NCI-H2196 (cell line): ENCODE results near the gene SEMA4C.

Experiments used
- DNase-seq: peaks from one replicate; lab custom pipeline; 2025; ENCODE audit not compliant: unreplicated experiment; lab: John Stamatoyannopoulos, UW

SEMA4C gene, protein sequence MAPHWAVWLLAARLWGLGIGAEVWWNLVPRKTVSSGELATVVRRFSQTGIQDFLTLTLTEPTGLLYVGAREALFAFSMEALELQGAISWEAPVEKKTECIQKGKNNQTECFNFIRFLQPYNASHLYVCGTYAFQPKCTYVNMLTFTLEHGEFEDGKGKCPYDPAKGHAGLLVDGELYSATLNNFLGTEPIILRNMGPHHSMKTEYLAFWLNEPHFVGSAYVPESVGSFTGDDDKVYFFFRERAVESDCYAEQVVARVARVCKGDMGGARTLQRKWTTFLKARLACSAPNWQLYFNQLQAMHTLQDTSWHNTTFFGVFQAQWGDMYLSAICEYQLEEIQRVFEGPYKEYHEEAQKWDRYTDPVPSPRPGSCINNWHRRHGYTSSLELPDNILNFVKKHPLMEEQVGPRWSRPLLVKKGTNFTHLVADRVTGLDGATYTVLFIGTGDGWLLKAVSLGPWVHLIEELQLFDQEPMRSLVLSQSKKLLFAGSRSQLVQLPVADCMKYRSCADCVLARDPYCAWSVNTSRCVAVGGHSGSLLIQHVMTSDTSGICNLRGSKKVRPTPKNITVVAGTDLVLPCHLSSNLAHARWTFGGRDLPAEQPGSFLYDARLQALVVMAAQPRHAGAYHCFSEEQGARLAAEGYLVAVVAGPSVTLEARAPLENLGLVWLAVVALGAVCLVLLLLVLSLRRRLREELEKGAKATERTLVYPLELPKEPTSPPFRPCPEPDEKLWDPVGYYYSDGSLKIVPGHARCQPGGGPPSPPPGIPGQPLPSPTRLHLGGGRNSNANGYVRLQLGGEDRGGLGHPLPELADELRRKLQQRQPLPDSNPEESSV

DNA sequence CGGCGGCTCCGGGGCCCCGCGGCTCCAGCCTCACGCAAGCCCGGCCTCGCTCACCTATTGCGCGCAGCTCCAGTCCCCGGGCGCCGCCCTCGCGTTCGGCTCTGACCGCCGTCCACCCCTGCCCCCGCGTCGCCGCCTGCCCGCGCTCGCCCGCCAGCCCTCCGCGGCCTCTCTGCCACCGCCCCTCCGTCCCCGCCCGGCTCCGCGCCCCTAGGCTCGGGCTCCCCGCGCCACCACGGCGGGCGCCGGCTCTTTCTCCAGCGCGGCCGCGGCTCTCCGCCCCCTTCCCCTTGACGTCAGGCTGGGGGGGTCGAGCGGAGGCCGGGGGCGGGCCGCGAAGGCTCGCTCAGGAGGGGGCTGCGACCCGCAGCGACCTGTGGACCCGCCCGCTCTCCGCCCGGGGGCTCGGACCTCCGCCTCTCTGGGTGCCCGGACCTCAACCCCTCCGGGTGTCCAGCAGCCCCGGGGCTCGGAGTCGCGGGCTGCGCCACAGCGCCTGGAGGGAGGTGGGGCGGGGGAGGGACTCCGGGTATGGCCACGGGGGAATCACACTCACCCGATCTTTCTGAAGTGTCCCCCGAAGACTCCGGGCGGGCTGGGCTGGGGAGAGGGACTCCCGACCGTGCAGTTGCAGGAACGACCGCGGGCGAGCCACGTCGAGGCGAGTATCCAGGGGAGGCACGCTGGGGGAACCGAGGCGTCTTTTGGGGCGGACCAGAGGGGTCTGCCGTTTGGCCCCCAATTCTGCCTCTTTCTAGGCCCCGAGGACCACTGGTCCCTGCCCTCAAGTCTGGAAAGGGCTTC lies at the start of gene SEMA4C:
Gene SEMA4C (minus strand): TSS at position 259 of the 804 bp plus-strand sequence. CDS start 2,194 bp downstream, outside the sequence.
- DNase-seq = peak; percentile 46

DNA sequence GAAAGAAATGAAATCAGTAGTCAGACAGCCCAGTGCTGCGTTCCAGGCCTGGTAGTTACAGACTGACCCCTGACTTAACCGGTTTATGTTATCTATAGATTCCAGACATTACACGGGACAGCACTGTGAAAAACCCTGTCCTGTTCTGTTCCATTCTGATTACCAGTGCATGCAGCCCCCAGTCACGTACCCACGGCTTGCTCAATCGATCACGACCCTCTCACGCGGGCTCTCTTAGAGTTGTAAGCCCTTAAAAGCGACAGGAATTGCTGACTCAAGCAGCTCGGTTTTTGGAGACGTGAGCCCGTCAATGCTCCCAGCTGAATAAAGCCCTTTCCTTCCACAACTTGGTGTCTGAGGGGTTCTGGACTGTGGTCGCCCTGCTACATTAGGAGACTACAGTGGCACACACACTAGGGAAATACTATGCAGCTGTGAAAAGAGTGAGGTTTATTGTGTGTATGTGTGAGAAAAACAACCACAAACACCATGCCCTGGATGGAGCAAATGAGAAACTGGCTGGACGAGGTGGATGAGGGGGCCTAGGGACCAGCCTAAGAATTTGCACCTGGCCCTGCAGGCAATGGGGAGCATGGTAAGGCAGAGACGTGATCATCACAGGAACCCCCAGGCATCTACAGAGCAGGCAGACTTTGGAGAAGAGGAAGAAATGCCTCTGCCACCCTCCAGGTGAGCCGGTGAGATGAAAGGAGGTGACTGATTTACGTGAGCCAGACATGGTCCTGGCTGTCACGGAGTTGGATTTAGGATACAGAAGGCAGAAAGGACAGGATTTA lies 49.1 kb upstream of the SEMA4C start:
- no peak for DNase-seq

DNA sequence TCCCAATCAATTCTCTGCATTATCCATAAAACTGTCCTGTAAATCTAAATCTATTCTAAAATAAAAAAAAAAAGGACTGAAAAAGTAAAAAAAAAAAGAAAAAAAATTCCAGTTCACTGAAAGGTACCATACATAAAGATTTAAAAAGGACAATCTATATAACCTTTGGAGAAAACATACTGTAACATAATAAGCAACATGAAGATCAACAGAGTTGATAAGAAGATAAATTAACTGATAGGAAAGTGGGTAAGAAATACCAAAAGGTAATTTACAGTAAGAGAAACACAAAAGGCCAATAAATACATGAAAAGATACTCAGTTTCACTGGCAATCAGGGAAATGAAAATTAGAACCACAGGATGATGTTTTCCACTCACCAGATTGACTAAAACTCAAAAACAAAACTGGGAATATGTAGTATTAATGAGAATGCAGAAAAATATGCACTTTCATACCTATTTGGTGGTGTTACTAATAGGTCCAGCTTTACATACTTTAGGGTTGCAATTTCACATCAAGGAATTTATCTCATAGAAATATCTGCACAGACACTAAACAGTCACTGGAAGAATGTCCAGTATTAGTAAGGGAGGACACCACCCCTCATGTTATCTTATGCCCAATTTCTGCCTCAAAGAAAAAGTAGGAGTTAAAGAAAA lies 48.3 kb upstream of the SEMA4C start:
- no peak for DNase-seq

DNA sequence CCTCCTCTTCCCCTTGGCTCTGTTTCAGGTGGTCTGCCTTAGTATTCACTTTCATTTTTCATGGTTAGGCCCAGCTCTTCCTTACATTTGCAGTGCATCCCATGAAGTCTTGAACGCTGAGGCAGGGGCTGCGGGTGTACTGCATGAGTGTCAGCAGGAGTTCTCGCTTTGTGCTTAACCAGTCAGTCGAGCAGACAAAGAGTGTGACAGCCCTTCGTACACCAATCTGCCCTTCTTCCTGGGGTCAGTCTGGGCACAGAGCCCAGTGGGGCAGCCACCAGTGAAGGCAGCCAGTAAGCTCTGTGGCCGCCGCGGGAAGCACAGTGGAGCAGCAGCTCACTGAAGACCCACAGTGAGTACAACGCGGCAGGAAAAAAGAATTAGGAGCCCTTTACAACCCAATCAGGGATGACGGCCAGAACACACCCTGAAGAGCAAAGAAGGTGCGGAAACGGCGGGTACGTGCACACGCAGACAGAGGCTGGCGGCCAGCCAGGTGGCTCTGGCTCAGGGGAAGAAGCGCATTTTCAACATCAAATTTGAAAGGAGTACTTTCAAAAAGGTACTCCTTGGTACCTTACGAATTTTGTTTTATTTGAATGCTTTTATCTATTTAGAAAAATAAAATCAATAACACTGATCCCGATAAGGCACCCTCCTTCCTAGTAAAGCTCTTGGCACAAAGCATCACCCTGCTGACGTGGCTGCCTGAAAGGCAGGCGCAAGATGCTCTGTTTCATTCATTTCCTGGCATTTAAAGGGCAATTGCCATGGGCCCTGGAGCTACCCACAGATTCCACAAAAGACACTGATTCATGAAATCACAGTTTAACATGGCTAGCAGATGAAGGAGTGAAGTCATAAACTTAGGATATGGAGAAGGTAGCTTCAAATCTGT lies 47.0 kb upstream of the SEMA4C start:
- DNase-seq = no peak

DNA sequence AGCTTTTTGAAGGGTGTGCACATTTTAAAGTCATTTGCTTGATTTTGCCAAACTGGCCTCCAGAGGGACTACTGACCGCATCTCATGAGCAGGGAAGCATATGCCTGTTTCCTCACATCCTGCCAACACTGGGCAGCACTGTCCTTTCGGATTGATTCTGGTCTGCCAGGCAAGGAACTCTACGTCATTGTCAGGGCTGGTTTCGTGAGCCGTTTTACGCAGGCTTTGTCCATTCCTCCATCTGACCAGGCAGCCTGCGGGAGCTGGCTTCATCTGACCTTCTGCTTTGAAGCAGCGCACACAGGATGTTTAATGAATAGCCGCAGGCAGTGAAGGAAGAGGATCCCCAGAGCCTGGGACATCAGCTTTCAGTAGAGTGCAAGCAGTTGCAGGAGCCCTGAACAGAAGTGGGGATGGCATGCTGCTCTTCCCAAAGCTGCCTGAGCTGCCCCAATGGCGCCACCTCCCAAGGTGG lies 46.3 kb upstream of the SEMA4C start:
- DNase-seq = no peak

DNA sequence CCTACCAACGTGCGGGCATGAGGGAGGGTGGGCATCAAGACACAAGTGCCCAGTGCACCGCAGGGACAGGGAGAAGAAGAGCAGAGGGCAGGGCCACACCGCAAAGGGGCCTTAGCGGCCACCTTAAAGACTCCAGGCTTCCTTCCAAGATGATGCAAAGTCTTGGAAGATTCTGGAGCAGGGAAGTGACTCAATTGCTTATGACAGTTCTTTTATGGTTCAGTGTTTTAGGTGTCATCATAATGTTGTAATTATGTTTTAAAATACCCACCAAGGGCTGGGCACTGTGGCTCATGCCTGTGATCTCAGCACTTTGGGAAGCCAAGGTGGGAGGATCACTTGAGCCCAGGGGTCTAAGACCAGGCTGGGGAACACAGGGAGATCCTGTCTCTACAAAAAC lies 44.5 kb upstream of the SEMA4C start:
- DNase-seq = no peak

DNA sequence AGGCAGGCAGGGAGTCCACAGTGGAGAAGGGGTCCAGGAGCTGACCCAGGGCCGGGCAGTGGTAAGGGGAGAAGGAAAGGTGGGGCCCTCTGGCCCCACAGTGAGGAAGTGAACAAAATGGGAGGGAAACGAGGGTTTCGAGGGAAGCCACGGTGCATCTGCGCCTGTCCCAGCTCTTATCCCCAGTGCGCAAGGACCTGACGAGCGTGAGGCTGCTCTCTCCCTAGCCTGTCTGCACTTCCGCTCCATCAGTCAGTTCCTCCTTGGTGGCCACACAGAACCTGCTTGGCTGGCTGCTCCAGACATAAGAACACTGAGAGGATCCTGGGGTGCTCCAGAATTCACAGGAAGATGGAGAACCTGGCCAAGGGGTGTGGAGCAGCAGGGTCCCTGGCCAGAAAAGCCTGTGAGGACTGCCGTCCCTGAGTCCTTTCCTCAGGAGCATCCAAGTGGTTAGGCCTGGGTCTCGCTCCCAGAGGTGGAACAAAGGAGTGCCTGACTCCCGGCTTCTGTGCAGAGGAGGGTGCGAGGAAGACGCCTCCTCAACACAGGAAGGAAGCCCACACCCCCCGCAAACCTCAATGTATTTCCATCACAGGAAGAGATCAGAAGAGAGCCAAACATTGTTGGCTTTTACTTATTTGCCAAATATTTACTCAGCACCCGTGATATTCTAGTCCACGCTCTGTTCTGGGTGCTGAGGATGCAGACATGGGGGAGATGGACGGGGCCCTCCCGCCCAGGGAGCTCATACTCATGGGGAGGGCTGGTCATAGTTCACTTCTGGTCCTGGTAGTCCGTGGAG lies 43.7 kb upstream of the SEMA4C start:
- no peak for DNase-seq

DNA sequence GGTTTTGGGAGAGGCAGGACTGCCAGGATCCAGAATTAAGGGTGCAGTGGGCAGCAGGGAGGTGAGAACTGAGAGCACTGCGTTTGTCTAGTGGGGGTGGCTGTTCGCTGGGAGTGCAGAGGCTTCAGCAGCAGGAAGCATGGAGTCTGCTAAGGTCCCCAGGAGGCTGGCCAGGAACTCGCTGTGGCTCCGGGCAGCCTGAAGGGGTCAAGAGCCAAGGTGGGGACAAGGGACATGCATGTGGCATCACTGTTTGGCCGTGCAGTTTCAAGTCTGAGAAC lies 43.2 kb upstream of the SEMA4C start:
- no peak for DNase-seq

DNA sequence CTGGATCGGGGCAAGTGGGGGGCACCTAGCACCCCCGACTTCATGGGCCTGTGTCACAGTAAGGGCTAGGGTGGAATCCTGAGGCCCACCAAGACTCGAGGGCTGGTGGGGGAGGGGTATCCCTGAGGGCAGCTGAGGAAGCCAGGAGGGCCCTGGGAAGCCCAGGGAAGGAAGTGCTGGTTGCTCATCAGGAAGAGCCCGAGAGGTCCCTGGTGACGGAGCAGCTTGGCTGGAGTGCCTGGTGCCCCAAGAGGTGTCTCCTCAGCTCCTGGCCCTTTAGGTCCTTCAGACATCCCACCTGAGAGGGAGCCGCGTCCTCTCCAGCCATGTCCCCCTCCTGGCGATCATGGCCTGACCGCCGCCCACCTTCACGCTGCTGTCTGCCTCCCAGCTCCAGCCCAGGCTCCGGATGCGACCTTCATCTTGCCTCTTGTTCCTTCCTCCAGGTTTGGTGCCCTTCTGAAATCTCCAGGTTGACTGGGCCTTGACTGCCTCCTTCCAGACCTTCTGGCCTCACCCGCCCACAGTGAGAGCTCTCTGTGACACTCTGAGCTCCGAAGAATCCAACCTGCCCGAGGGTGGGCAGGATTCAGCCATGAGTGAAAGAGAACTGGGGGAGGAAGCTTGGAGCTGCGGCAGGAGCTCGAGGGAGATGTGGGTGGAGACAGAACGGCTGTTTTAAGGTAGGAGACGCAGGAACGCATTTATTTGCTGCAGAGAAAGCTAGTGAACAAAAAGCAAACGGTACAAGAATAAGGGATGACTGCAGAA lies 42.7 kb upstream of the SEMA4C start:
- DNase-seq = no peak

DNA sequence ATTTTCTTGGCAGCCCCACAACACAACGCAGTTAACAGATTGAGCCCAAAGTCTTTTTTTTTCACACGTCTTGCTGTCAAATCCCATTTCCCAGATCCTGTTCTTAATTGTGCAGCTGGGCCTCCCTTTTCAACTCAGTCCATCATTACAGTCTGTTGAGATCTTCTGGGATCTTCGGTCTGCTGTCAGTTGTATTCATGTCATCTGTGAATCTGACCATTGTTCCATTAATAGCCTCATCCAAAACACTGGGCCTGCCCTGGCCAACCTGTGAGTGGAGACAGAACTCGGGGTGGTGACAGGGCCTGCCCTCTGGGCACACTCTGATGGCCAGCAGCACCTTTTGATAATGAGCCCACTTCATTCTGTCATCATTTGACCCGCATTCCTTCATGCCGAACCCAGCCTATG lies 39.7 kb upstream of the SEMA4C start:
- DNase-seq = no peak

DNA sequence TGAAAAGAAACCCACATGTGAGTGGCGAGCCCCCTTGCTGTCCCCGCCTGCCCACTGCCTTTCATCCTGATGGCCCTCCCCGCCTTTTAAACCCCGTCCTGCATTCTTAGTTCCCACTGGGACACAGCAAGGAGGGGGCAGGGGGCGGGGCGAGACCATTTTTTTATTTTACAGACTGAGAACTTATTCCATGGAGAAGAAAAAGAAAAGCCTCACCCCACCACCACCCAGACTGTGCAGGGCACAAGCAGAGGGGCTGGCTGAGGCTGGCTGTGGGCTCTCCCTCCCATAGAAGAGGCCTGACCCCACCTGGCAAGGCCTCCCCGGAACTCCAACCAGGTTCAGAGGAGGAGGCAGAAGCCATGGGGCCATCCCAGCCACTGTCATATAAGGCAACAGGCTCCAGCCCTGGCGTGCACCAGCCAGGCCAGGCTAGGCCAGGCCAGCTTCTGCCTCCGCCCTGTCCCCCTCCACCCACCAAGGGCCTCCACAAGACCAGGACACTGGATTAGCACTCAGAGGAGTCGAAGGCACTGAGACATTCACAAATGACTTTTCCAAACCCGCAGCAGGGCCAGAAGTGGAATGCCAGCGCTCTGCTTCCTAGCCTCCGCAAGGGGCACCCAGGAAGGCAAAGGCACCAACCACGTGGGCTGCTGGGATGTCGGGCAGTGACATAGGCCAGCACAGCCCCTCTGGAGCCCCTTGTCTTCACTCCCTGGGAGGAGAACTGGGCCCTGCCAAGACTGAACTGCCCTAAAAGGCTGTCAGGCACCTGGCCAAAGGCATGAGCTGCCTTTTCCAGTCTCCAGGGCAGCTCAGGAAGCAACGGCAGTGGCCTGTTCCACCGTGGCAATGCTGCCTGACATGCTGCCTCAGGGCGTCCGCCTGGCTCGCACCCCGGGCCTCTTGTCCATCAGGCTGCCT lies 37.5 kb upstream of the SEMA4C start:
- DNase-seq = peak; percentile 38

DNA sequence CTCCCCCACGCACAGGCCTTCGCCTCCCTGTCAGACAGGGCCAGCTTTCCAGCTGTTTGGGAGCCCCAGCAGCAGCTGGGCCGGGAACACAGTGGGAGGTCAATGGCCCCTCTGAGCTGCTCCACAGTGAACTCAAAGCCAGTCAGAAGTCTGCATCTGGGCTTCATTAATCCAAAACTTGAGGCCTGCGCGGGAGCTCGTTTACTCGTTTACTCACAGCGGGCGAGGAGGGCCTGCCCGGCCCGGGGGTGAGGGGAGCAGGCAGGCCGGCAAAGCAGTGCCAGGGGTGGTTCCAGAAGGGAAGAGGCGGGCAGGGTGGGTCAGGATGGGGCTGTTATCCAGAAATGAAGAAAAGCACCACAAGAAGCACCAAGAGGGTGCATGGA lies 36.8 kb upstream of the SEMA4C start:
- DNase-seq = no peak

DNA sequence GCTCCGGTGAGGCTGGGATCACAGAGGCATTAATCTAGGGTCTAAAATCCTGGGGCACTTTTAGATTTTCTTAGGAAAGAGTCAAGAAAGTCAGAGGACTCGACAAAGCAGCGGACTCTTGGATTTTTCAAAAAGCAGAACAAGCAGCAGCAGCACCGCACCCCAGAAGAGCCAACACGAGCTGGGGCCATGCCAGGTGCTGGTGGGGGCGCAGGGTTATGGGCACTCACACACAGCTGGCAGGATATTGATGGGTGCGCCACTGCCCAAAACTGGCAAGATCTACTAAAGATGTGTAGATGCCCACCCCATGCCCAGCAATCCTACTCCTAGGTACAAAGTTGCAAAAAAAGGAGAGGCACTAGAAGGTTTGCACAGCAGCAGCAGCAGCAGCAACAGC lies 33.9 kb upstream of the SEMA4C start:
- DNase-seq = no peak

DNA sequence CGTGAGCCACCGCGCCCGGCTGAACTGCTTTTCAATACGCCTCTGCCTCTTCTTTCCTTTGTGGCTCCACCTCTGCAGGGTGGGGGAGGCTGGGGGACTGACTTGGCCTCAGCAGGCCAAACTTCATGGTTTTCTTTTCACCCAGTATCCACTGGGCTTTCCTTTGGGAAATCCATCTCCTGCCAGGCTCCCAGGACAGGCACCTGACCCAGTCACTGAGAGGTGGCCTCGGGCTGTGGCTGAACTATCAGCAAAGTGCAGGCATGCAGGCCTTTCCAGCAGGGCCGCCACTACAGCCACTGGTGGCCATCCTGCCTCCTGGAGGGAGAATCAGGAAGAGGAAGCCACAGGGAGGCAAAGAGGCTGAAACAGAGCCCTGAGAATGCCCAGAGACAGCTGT lies 33.4 kb upstream of the SEMA4C start:
- DNase-seq = no peak

DNA sequence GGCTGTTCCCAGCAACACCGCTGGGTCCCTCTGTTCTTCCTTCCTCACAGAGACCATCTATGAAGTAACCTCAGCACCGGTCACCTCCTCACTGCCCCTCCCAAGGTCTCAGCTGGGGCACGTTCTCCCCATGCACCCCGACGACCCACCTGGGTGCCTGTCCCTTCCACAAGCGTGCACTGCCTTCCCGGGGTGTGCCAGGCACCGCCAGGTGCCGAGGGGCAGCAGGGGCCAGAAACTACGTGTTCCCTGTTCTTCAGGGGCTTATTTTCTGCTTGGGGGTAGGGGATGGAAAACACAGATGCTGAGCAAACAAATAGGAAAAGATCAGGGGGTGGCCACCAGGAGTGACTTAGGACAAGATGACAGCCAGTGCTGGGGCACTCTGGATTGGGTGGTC lies 30.4 kb upstream of the SEMA4C start:
- DNase-seq = no peak

DNA sequence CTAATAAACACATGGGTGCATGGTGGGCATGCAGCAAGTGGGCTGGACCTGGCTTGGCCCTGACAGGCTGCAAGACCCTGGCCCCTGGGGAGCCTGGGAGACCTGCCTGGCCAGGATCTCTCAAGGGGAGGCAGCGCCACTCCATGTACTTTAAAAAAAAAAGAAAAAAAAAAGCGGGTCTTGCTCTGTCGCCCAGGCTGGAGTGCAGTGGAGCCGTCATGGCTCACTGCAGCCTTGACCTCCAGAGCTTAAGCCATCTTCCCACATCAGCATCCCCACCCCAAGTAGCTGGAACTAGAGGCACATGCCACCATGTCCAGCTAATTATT lies 29.5 kb upstream of the SEMA4C start:
- no peak for DNase-seq
